ENCODE data around the gene TMEM53.

DNA sequence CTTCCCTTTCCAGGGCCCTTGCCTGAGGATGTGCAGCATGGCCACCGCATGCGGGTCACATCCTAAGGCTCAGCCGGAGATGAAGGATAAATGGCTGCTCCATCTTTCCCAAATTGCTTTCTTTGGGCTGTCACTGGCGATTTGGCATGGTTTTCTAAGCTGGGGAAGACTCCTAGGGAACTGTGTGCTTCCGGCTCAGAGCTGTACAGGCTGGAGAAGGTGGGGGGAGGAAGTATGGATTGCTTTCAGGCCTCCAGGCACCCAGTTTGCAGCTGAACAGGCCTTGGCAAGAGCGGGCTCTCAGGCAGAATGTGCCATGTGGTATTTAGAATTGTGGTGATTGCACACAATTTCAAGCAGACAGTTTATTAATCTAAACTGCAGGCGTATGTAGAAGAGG is 48.9 kb downstream of the TMEM53 start:
- no peak for TF ChIP-seq POLR2AphosphoS5 (IDR thresholded peaks at IDR 0.05)
- TF ChIP-seq, protein P1, sequence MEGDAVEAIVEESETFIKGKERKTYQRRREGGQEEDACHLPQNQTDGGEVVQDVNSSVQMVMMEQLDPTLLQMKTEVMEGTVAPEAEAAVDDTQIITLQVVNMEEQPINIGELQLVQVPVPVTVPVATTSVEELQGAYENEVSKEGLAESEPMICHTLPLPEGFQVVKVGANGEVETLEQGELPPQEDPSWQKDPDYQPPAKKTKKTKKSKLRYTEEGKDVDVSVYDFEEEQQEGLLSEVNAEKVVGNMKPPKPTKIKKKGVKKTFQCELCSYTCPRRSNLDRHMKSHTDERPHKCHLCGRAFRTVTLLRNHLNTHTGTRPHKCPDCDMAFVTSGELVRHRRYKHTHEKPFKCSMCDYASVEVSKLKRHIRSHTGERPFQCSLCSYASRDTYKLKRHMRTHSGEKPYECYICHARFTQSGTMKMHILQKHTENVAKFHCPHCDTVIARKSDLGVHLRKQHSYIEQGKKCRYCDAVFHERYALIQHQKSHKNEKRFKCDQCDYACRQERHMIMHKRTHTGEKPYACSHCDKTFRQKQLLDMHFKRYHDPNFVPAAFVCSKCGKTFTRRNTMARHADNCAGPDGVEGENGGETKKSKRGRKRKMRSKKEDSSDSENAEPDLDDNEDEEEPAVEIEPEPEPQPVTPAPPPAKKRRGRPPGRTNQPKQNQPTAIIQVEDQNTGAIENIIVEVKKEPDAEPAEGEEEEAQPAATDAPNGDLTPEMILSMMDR (IDR thresholded peaks at IDR 0.05): no peak

Data from stomach (tissue), 4 donors.